Panc1 (cell line): Measurements from ENCODE around the gene TTBK1. TPM values are rescaled to one million over a fixed set of nuclear protein-coding genes. Genes with fewer than 3 reads are reported as not detected.

ENCODE experiments used
- ATAC-seq: fragments of 200-7000 bp; cut with Tn5 transposase; 2 replicates; pipeline ENCODE4 v1.9.1; 2020; ENCODE audit warnings: mild to moderate bottlenecking, moderate library complexity
- BruUV-seq: library from RNA; stranded (reverse); fragments of 400-500 nt; replicated peaks from 2 replicates; lab custom pipeline; 2021; lab: Mats Ljungman, UMichigan
- CTCF ChIA-PET: fragments of 300-600 bp; sonication (Branson Sonifier 250); formaldehyde crosslinking; loops from one replicate; lab custom pipeline; 2022; ENCODE audit warnings: antibody characterized with exemption; lab: Charles Lee
- POLR2A ChIA-PET: fragments of 300-600 bp; sonication (Branson Sonifier 250); formaldehyde crosslinking; loops from one replicate; lab custom pipeline; 2022; ENCODE audit warnings: antibody characterized with exemption; lab: Charles Lee
- DNase-seq: peaks from one replicate; pipeline ENCODE4 v3.0.0-alpha.2; 2010; ENCODE audit warnings: low read depth, low spot score
- H3K27ac ChIP-seq: 2 replicates; pipeline ENCODE4 v1.5.1; 2011; ENCODE audit warnings: mild to moderate bottlenecking, low read length, inconsistent platforms
- H3K27me3 ChIP-seq: fragments of 200-500 bp; sonication (Bioruptor generic); 2 replicates; pipeline ENCODE4 v1.6.0; 2014; ENCODE audit warnings: low read length, inconsistent platforms; ENCODE audit not compliant: control insufficient read depth, insufficient read depth
- H3K36me3 ChIP-seq: fragments of 200-500 bp; sonication (Bioruptor generic); 2 replicates; pipeline ENCODE4 v1.5.1; 2014; ENCODE audit warnings: inconsistent platforms, mild to moderate bottlenecking, low read length, moderate library complexity; ENCODE audit not compliant: control insufficient read depth, insufficient read depth
- H3K4me1 ChIP-seq: 2 replicates; pipeline ENCODE4 v1.5.1; 2011; ENCODE audit warnings: inconsistent platforms, mild to moderate bottlenecking, low read length, moderate library complexity; ENCODE audit not compliant: control insufficient read depth, insufficient read depth
- H3K4me3 ChIP-seq, 2 experiments: 2 replicates each; pipeline ENCODE4 v1.5.1; 2011 to 2012; ENCODE audit warnings: low read depth in 2 of 2, low read length in 2 of 2, mild to moderate bottlenecking in 2 of 2, inconsistent platforms in 1 of 2, moderate library complexity in 1 of 2
- H3K9me3 ChIP-seq: fragments of 200-500 bp; sonication (Bioruptor generic); 2 replicates; pipeline ENCODE4 v1.5.1; 2014; ENCODE audit warnings: low read depth, mild to moderate bottlenecking, inconsistent platforms, low read length, moderate library complexity; ENCODE audit not compliant: control insufficient read depth, insufficient read depth
- POLR2AphosphoS5 ChIP-seq: IDR thresholded peaks from 2 replicates; pipeline ENCODE4 v1.6.1; 2012; ENCODE audit warnings: mild to moderate bottlenecking, low read depth, low read length, moderate library complexity
- SIN3A ChIP-seq: IDR thresholded peaks from 2 replicates; pipeline ENCODE4 v1.6.1; 2012; ENCODE audit warnings: low read depth, mild to moderate bottlenecking, low read length, moderate library complexity, borderline replicate concordance; ENCODE audit not compliant: insufficient read depth
- TCF7L2 ChIP-seq: IDR thresholded peaks from 2 replicates; pipeline ENCODE4 v1.6.1; 2011; ENCODE audit warnings: mild to moderate bottlenecking, low read depth, low read length, inconsistent platforms
- in situ Hi-C: cut with HindIII; loops from 2 replicates; pipeline ENCODE4 v1.10.0; 2016; ENCODE audit warnings: low sequenced_read_pairs, low pct_unique_long_range_greater_than_20kb
- intact Hi-C: fragments of 100-400 bp; cut with micrococcal nuclease; formaldehyde crosslinking; loops from one replicate; pipeline ENCODE4 v1.10.0; 2022; ENCODE audit not compliant: unreplicated experiment
- total RNA-seq: library from RNA; stranded (reverse); gene quantifications from one replicate; pipeline ENCODE4 v1.2.1, GENCODE V29; 2021; ENCODE audit not compliant: unreplicated experiment
- TF ChIP-seq, protein P1 (sequence below): fragments of 450-650 bp; IDR thresholded peaks from 2 replicates; pipeline ENCODE4 v1.5.1; 2017; ENCODE audit warnings: mild to moderate bottlenecking
- TF ChIP-seq, protein P2 (sequence below), 2 experiments: IDR thresholded peaks; 2 replicates each; pipeline ENCODE4 v1.6.1; 2011 to 2012; ENCODE audit warnings: low read depth in 2 of 2, control low read depth in 1 of 2, low read length in 1 of 2, mild to moderate bottlenecking in 1 of 2, moderate library complexity in 1 of 2; ENCODE audit not compliant: insufficient read depth in 1 of 2

Gene TTBK1
- total RNA-seq, 1 experiment from 2014 or later: 0.10 TPM

DNA sequence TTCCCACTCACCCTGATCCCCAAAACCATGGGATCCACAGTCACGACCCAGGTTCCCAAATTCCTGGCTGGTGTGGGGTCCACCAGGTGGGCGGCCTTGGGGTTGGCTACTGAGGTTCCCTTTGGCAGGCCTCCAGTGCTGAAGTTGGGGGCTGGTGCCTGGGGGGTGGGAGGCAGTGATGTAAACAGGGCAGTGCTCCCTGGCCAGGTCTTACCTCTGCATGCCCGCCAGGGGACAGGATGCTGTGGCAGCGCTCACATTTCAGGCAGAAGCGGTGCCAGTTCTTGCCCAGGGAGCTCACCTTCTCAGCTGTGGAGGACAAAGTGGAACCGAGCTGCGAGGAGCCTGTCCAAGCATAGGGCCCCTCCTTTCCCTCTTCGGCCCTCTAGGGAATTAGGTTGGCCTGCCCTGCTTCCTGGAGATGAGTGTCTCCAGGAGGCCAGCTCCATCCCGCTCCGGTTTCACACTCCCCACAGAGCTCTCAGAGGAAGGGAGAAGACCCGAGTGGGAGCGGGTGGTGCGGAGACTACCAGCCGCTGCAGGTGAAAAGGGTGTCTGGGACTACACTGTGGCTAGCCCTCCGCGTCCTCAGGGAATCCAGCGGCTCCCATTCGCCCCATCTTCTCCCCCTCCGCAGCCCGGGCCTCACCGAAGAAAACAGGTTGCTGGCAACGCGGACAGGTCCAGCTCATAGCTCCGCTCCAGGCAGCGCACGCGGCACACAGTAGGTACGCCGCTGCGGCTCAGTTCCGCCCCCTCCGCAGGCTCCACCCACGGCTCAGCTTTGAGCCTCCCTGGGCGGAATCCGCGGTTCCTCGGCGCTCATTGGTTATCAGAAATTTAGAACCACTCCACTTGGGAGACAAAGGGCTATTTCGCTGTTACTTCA is 65.1 kb downstream of the TTBK1 start, which contains the start of gene CRIP3:
TSS of gene CRIP3 (minus strand) at position 726 of the 889 bp plus-strand sequence. CDS start at position 692, 34 bp downstream.
- DNase-seq (peak; percentile 20), ATAC-seq (peak; percentile 92)
- no peaks in the 10 kb centered on the region for H3K36me3 ChIP-seq
- H3K4me1 ChIP-seq: no peaks in the 10 kb centered on the region
- intact Hi-C loops: no loop called here
- POLR2A ChIA-PET: no interaction called here
- BruUV-seq: no TSS peak
- CTCF ChIA-PET: interaction anchor here (0.6 to 1.1 kb wide), 7 partner anchors 11 to 707 kb away, joined by 3 to 4 read pairs (median 3); no protein-coding TSS in a partner anchor
- H3K27me3 ChIP-seq: peaks cover 2% of the 10 kb centered on the region; the same call in 1 of the 2 replicates
- peak within 1 kb of the TSS; percentile 43 to 60 for H3K4me3 ChIP-seq
- H3K27ac ChIP-seq: no peak within 1 kb of the TSS
- TF ChIP-seq, protein P1, sequence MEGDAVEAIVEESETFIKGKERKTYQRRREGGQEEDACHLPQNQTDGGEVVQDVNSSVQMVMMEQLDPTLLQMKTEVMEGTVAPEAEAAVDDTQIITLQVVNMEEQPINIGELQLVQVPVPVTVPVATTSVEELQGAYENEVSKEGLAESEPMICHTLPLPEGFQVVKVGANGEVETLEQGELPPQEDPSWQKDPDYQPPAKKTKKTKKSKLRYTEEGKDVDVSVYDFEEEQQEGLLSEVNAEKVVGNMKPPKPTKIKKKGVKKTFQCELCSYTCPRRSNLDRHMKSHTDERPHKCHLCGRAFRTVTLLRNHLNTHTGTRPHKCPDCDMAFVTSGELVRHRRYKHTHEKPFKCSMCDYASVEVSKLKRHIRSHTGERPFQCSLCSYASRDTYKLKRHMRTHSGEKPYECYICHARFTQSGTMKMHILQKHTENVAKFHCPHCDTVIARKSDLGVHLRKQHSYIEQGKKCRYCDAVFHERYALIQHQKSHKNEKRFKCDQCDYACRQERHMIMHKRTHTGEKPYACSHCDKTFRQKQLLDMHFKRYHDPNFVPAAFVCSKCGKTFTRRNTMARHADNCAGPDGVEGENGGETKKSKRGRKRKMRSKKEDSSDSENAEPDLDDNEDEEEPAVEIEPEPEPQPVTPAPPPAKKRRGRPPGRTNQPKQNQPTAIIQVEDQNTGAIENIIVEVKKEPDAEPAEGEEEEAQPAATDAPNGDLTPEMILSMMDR: peak; percentile 44
- no peak for TF ChIP-seq SIN3A
- in situ Hi-C loops: no loop called here
- H3K9me3 ChIP-seq: no peaks in the 10 kb centered on the region

DNA sequence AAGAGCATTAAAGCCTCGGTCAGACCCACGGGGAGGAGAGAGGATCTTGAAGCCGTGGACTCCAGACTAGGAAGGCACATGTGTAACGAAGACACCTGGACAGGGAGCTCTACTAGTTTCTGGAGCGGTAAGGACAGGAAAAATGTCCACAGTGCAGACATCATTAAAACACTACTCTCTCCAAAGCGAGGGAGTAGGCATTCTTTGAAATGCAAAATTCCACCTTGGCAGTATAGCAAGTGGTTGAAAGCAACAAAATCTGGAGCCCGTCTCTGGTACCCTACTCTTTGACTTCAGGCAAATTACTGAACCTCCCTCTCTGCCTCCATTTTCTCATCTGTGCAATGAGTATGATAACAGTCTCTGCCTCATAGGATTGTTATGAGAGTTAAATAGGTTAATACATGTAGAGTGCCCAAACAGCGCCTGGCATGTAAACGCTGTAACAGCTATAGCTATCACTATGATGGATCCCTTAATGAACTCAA is 65.8 kb downstream of the TTBK1 start:
- ATAC-seq (no peak), DNase-seq (no peak)
- H3K9me3 ChIP-seq: no peaks in the 10 kb centered on the region
- TF ChIP-seq SIN3A: no peak
- no peak for TF ChIP-seq TCF7L2
- TF ChIP-seq POLR2AphosphoS5: no peak
- TF ChIP-seq, protein P2, sequence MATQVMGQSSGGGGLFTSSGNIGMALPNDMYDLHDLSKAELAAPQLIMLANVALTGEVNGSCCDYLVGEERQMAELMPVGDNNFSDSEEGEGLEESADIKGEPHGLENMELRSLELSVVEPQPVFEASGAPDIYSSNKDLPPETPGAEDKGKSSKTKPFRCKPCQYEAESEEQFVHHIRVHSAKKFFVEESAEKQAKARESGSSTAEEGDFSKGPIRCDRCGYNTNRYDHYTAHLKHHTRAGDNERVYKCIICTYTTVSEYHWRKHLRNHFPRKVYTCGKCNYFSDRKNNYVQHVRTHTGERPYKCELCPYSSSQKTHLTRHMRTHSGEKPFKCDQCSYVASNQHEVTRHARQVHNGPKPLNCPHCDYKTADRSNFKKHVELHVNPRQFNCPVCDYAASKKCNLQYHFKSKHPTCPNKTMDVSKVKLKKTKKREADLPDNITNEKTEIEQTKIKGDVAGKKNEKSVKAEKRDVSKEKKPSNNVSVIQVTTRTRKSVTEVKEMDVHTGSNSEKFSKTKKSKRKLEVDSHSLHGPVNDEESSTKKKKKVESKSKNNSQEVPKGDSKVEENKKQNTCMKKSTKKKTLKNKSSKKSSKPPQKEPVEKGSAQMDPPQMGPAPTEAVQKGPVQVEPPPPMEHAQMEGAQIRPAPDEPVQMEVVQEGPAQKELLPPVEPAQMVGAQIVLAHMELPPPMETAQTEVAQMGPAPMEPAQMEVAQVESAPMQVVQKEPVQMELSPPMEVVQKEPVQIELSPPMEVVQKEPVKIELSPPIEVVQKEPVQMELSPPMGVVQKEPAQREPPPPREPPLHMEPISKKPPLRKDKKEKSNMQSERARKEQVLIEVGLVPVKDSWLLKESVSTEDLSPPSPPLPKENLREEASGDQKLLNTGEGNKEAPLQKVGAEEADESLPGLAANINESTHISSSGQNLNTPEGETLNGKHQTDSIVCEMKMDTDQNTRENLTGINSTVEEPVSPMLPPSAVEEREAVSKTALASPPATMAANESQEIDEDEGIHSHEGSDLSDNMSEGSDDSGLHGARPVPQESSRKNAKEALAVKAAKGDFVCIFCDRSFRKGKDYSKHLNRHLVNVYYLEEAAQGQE (IDR thresholded peaks at IDR 0.05; ENCODE audit: insufficient read depth in 1 of 2, low read depth in 2 of 2, low read length in 1 of 2): no peak
- TF ChIP-seq, protein P1: no peak
- no TSS peak for BruUV-seq
- peaks cover 2% of the 10 kb centered on the region; the same call in 1 of the 2 replicates for H3K27me3 ChIP-seq
- in situ Hi-C loops: no loop called here
- H3K36me3 ChIP-seq: no peaks in the 10 kb centered on the region
- peak overlapping the region; percentile 43 to 60 for H3K4me3 ChIP-seq
- H3K27ac ChIP-seq: no peak overlapping the region
- POLR2A ChIA-PET: no interaction called here
- CTCF ChIA-PET: interaction anchor here (0.6 to 1.0 kb wide), 2 partner anchors 27 to 33 kb away, joined by 3 read pairs; no protein-coding TSS in a partner anchor
- H3K4me1 ChIP-seq: no peaks in the 10 kb centered on the region
- intact Hi-C loops: no loop called here
